Neural cell (in vitro differentiated cells): ENCODE measurements around the gene SNRNP70.

Experiments used
- CTCF ChIP-seq: fragments of 450-650 bp; IDR thresholded peaks from 2 replicates; pipeline ENCODE4 v1.5.1; 2014; ENCODE audit warnings: antibody characterized with exemption, mild to moderate bottlenecking, moderate library complexity; ENCODE audit not compliant: poor library complexity, severe bottlenecking
- RAD21 ChIP-seq: fragments of 450-650 bp; conservative IDR thresholded peaks from 2 replicates; pipeline ENCODE4 v1.6.1; 2014; ENCODE audit warnings: antibody characterized with exemption, mild to moderate bottlenecking, moderate library complexity
- REST ChIP-seq: IDR thresholded peaks from 2 replicates; pipeline ENCODE4 v1.6.1; 2012; ENCODE audit warnings: borderline replicate concordance

GRCh38 chr19:49101160-49101559 is 15.9 kb downstream of the SNRNP70 start:
- TF ChIP-seq CTCF: no peak
- no peak for TF ChIP-seq RAD21
- TF ChIP-seq REST: no peak
